ENCODE data around the gene COL3A1. TPM values are rescaled to one million over a fixed set of nuclear protein-coding genes. Genes with fewer than 3 reads are reported as not detected.

The COL3A1 gene
- total RNA-seq, 1 donor from 2014 or later: 72.7 TPM

- DNase-seq (ENCODE audit: missing footprints): no peak
- no peak for ATAC-seq
- intact Hi-C loops (cut with DNase I): no loop called here
These were observed 82.3 kb downstream of the COL3A1 start for GRCh38 chr2:189056200-189057106.

- ATAC-seq (no peak), DNase-seq (ENCODE audit: missing footprints) (no peak)
- intact Hi-C loops (cut with DNase I): no loop called here
These were observed 83.1 kb downstream of the COL3A1 start for GRCh38 chr2:189057316-189057715.

GRCh38 chr2:189060096-189060642 is 86.0 kb downstream of the COL3A1 start:
- intact Hi-C loops (cut with DNase I): no loop called here
- no peak for ATAC-seq
- no peak for DNase-seq (ENCODE audit: missing footprints)

Small RNA genes lying within 50 kb of the gene (microRNA-seq; reads per million reads assigned to microRNA genes)
- gene MIR1245A: not detected
- not detected for gene MIR1245B
- not detected for gene MIR3606

Other genes starting within 250 kb of the COL3A1 start
- gene COL5A2, start 205.4 kb downstream of the COL3A1 start, total RNA-seq: 10.5 TPM